ENCODE measurements around the gene MACF1.

- TF ChIP-seq POLR2A (IDR thresholded peaks at IDR 0.05) (no peak), CTCF (IDR thresholded peaks at IDR 0.05) (no peak)
Measured at GRCh38 chr1:39332291-39332690, 127.8 kb downstream of the MACF1 start.
